SJSA1 (cell line): ENCODE data around the gene WDR37. TPM values are rescaled to one million over a fixed set of nuclear protein-coding genes. Genes with fewer than 3 reads are reported as not detected.

Experiments
- DNase-seq, 2 experiments: peaks; one replicate each; pipeline ENCODE4 v3.0.0-alpha.2; 2015 to 2020; ENCODE audit warnings: low spot score in 2 of 2, low read depth in 1 of 2
- H3K27ac ChIP-seq: fragments of 250-450 bp; sonication (Bioruptor Pico); 2 replicates; pipeline ENCODE4 v1.5.1; 2020; ENCODE audit warnings: mild to moderate bottlenecking, moderate library complexity
- H3K27me3 ChIP-seq: fragments of 250-450 bp; sonication (Bioruptor Pico); replicated peaks from 2 replicates; pipeline ENCODE4 v1.5.1; 2020; ENCODE audit warnings: mild to moderate bottlenecking, moderate library complexity
- H3K36me3 ChIP-seq: fragments of 250-450 bp; sonication (Bioruptor Pico); 2 replicates; pipeline ENCODE4 v1.5.1; 2020; ENCODE audit warnings: mild to moderate bottlenecking
- H3K4me1 ChIP-seq: fragments of 250-450 bp; sonication (Bioruptor Pico); replicated peaks from 2 replicates; pipeline ENCODE4 v1.6.1; 2021; ENCODE audit warnings: mild to moderate bottlenecking
- H3K4me3 ChIP-seq: fragments of 250-450 bp; sonication (Bioruptor Pico); 2 replicates; pipeline ENCODE4 v1.5.1; 2020; ENCODE audit warnings: mild to moderate bottlenecking
- H3K9me3 ChIP-seq: fragments of 250-450 bp; sonication (Bioruptor Pico); replicated peaks from 2 replicates; pipeline ENCODE4 v1.5.1; 2020; ENCODE audit warnings: mild to moderate bottlenecking
- total RNA-seq: library from RNA; depleted of rRNA; stranded (reverse); fragments of >200 nt; shearing (Covaris generic); gene quantifications from 2 replicates; pipeline ENCODE4 v1.2.3, GENCODE V29; 2014

Gene WDR37
- total RNA-seq, 1 experiment from 2014 or later: 8.1 TPM

- Histone ChIP-seq H3K9me3 (no peaks in the 10 kb centered on the region), H3K27me3 (no peaks in the 10 kb centered on the region), H3K27ac (no peak overlapping the region), H3K36me3 (peaks cover 15% of the 10 kb centered on the region), H3K4me3 (no peak overlapping the region), H3K4me1 (no peaks in the 10 kb centered on the region)
- DNase-seq: no peak
Measured at GRCh38 chr10:1068380-1069361, 12.5 kb downstream of the WDR37 start.

GRCh38 chr10:1070919-1071318 is 14.7 kb downstream of the WDR37 start:
- H3K4me3 ChIP-seq: no peak overlapping the region
- peaks cover 25% of the 10 kb centered on the region for H3K36me3 ChIP-seq
- DNase-seq: no peak
- 0 out of 2 replicates have a peak, but pooled peaks cover 3% of the 10 kb centered on the region for H3K9me3 ChIP-seq
- no peaks in the 10 kb centered on the region for H3K27me3 ChIP-seq
- H3K4me1 ChIP-seq: no peaks in the 10 kb centered on the region
- no peak overlapping the region for H3K27ac ChIP-seq

- Histone ChIP-seq H3K27me3 (no peaks in the 10 kb centered on the region), H3K4me1 (no peaks in the 10 kb centered on the region), H3K4me3 (no peak overlapping the region), H3K36me3 (peaks cover 25% of the 10 kb centered on the region), H3K9me3 (0 out of 2 replicates have a peak, but pooled peaks cover 3% of the 10 kb centered on the region), H3K27ac (no peak overlapping the region)
- DNase-seq: no peak
Measured at GRCh38 chr10:1074052-1074747, 18.0 kb downstream of the WDR37 start.

DNA sequence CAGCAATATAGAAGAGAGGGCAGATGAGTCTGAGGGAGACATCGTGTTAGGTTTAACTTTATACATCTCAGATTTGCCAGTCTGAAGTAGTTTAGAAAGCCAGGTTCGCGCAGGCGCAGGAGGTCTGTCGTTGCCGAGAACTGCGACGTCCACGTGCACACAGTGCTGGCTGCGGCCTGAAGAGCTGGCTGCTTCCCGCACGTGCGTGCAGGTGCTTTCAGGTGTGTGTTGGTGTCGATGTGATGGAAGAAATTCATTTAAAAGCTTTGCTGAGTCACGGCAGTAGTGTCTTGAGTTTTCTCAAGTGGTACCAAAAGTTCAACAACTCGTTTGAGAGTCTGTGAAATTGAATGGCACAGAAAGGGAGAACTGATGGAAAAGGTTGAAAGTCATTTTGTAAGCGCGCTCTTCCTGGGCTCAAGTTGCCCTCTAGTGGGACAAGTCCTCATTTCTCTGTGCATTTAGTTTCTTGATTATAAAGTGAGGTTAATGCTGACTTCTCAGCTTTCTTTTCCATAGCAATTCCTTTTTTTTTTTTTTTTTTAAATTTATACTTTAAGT is 18.6 kb downstream of the WDR37 start:
- H3K4me3 ChIP-seq: no peak overlapping the region
- no peak for DNase-seq
- H3K4me1 ChIP-seq: no peaks in the 10 kb centered on the region
- no peak overlapping the region for H3K27ac ChIP-seq
- no peaks in the 10 kb centered on the region for H3K27me3 ChIP-seq
- peaks cover 29% of the 10 kb centered on the region for H3K36me3 ChIP-seq
- 0 out of 2 replicates have a peak, but pooled peaks cover 3% of the 10 kb centered on the region for H3K9me3 ChIP-seq

GRCh38 chr10:1078668-1079067 is 22.5 kb downstream of the WDR37 start:
- H3K9me3 ChIP-seq: 0 out of 2 replicates have a peak, but pooled peaks cover 3% of the 10 kb centered on the region
- no peaks in the 10 kb centered on the region for H3K27me3 ChIP-seq
- peaks cover 40% of the 10 kb centered on the region for H3K36me3 ChIP-seq
- H3K4me3 ChIP-seq: no peak overlapping the region
- DNase-seq: no peak
- H3K4me1 ChIP-seq: no peaks in the 10 kb centered on the region
- H3K27ac ChIP-seq: no peak overlapping the region

GRCh38 chr10:1083581-1083980 is 27.4 kb downstream of the WDR37 start:
- Histone ChIP-seq H3K9me3 (no peaks in the 10 kb centered on the region), H3K4me3 (no peak overlapping the region), H3K36me3 (peaks cover 69% of the 10 kb centered on the region), H3K27ac (no peak overlapping the region), H3K27me3 (no peaks in the 10 kb centered on the region), H3K4me1 (no peaks in the 10 kb centered on the region)
- no peak for DNase-seq

DNA sequence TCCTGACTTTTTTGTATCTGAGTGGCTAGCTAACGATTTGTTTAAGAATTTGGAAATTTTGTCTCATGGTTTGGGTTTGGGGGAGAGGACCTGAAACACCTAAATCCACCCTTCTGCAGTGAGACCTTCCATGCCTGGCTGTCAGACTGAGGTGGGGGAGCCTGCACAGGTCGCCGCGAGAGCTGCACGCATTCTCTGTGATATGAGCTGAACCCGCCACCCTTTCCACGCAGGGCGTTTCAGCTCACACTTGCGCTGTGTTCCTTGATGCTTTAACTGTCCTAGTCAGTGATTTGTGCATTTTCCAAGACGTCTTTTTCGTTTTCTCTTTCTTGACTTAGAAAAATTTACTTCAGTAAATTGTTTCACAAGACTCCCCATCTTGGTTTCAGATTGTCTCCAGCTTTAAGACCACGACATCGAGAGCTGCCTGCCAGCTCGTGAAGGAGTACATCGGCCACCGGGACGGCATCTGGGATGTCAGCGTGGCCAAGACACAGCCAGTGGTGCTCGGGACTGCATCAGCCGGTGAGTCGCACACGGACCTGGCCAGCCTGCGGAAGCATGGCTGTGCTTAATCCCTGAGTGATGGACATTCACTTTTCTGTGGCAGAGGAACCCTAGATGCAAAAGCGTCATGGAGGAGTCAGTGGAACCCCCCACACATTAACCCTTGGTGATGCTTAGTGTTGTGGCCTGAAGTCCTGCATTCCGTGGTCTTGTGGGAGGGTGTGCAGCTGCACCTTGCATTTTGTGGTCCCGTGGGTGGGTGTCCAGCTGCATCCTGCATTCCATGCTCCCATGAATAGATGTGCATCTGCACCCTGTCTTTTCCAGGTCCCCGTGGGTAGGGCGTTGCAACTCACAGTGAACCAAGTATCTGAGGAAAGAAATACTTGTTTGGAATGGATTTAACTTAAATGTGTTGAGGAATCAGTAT is 28.1 kb downstream of the WDR37 start:
- Histone ChIP-seq H3K4me3 (no peak overlapping the region), H3K27ac (no peak overlapping the region), H3K36me3 (peaks cover 76% of the 10 kb centered on the region), H3K9me3 (no peaks in the 10 kb centered on the region), H3K4me1 (no peaks in the 10 kb centered on the region), H3K27me3 (no peaks in the 10 kb centered on the region)
- no peak for DNase-seq

DNA sequence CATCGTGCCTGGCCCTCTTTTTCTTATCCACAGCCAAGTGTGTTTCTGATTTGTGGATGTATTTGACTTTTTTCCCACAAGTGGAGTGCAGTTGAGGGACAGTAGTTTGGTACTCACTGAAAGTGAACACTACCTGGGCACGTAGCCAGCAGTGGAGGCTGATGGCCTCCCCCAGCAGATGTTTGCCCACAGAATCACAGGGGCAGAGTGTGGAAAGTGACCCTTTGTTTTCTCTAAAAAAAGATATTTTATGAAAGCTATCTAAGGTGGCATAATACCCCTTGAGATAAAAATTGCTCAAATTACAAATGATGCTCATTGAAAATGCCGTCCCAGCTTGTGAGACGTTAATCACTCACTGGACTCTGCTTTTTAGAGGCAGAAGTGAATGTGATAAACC is 29.1 kb downstream of the WDR37 start:
- Histone ChIP-seq H3K27me3 (no peaks in the 10 kb centered on the region), H3K27ac (no peak overlapping the region), H3K9me3 (no peaks in the 10 kb centered on the region), H3K4me3 (no peak overlapping the region), H3K36me3 (peaks cover 75% of the 10 kb centered on the region), H3K4me1 (no peaks in the 10 kb centered on the region)
- DNase-seq: no peak

GRCh38 chr10:1086787-1087186 is 30.6 kb downstream of the WDR37 start:
- no peak for DNase-seq
- Histone ChIP-seq H3K36me3 (peaks cover 86% of the 10 kb centered on the region), H3K4me1 (no peaks in the 10 kb centered on the region), H3K9me3 (no peaks in the 10 kb centered on the region), H3K27ac (no peak overlapping the region), H3K4me3 (no peak overlapping the region), H3K27me3 (no peaks in the 10 kb centered on the region)

GRCh38 chr10:1089017-1089689 is 33.0 kb downstream of the WDR37 start:
- no peak overlapping the region for H3K27ac ChIP-seq
- no peak overlapping the region for H3K4me3 ChIP-seq
- no peaks in the 10 kb centered on the region for H3K9me3 ChIP-seq
- H3K4me1 ChIP-seq: no peaks in the 10 kb centered on the region
- DNase-seq: no peak
- H3K36me3 ChIP-seq: peaks cover 84% of the 10 kb centered on the region
- H3K27me3 ChIP-seq: no peaks in the 10 kb centered on the region

GRCh38 chr10:1090696-1091095 is 34.5 kb downstream of the WDR37 start:
- H3K4me3 ChIP-seq: no peak overlapping the region
- H3K4me1 ChIP-seq: no peaks in the 10 kb centered on the region
- no peaks in the 10 kb centered on the region for H3K27me3 ChIP-seq
- DNase-seq: no peak
- H3K9me3 ChIP-seq: no peaks in the 10 kb centered on the region
- peaks cover 78% of the 10 kb centered on the region for H3K36me3 ChIP-seq
- no peak overlapping the region for H3K27ac ChIP-seq

- H3K9me3 ChIP-seq: no peaks in the 10 kb centered on the region
- no peak overlapping the region for H3K27ac ChIP-seq
- no peaks in the 10 kb centered on the region for H3K27me3 ChIP-seq
- DNase-seq: peak in 1 of 2 experiments; percentile 15
- H3K36me3 ChIP-seq: peaks cover 74% of the 10 kb centered on the region
- no peak overlapping the region for H3K4me3 ChIP-seq
- no peaks in the 10 kb centered on the region for H3K4me1 ChIP-seq
Measured at GRCh38 chr10:1093696-1094095, 37.5 kb downstream of the WDR37 start.
